DMS114 treated with DMSO at 0.1 percent for 48 hours (cell line): ENCODE measurements around the gene TASOR2.

ENCODE experiments used
- DNase-seq: peaks from one replicate; lab custom pipeline; 2025; ENCODE audit not compliant: unreplicated experiment; lab: John Stamatoyannopoulos, UW

The TASOR2 gene

GRCh38 chr10:5654218-5654755 lies 30.4 kb upstream of the TASOR2 start:
- DNase-seq, result no peak

- no peak for DNase-seq
Observed at GRCh38 chr10:5655121-5655520, 29.5 kb upstream of the TASOR2 start.

GRCh38 chr10:5656737-5657579 lies 27.7 kb upstream of the TASOR2 start:
- DNase-seq, result no peak

- no peak for DNase-seq
Observed at GRCh38 chr10:5658871-5659618, 25.6 kb upstream of the TASOR2 start.

GRCh38 chr10:5659702-5660528 lies 24.7 kb upstream of the TASOR2 start:
- no peak for DNase-seq

- DNase-seq, result no peak
Observed at GRCh38 chr10:5661043-5661442, 23.6 kb upstream of the TASOR2 start.

GRCh38 chr10:5662708-5663579 lies 21.7 kb upstream of the TASOR2 start:
- DNase-seq, result no peak

GRCh38 chr10:5663692-5664427 lies 20.8 kb upstream of the TASOR2 start:
- DNase-seq, result no peak

- no peak for DNase-seq
Observed at GRCh38 chr10:5665373-5666007, 19.1 kb upstream of the TASOR2 start.

- peak; percentile 48 for DNase-seq
Observed at GRCh38 chr10:5666008-5666840, 18.4 kb upstream of the TASOR2 start, which contains the start of gene ASB13. ASB13 (minus strand) TSS chr10:5666595; CDS start chr10:5666551, 44 bp downstream.

- DNase-seq, result no peak
Observed at GRCh38 chr10:5666841-5667630, 17.6 kb upstream of the TASOR2 start.

GRCh38 chr10:5668429-5668828 lies 16.2 kb upstream of the TASOR2 start:
- no peak for DNase-seq

- no peak for DNase-seq
Observed at GRCh38 chr10:5669604-5670003, 15.0 kb upstream of the TASOR2 start.

- DNase-seq, result no peak
Observed at GRCh38 chr10:5670662-5671375, 13.8 kb upstream of the TASOR2 start.

- no peak for DNase-seq
Observed at GRCh38 chr10:5678397-5679036, 6.1 kb upstream of the TASOR2 start.

GRCh38 chr10:5679037-5679435 lies 5.6 kb upstream of the TASOR2 start:
- DNase-seq, result no peak
